KMS-11 (cell line): Measurements from ENCODE around the gene GPN2.

Source experiments
- H2AFZ ChIP-seq: fragments of 200-600 bp; sonication (generic); 2 replicates; pipeline ENCODE4 v1.6.1; 2016; ENCODE audit warnings: antibody characterized with exemption, mixed run types, low read depth
- H3K27ac ChIP-seq: fragments of 200-600 bp; sonication (generic); 2 replicates; pipeline ENCODE4 v1.6.1; 2016; ENCODE audit warnings: mild to moderate bottlenecking, mixed run types
- H3K27me3 ChIP-seq: fragments of 200-600 bp; sonication (generic); 2 replicates; pipeline ENCODE4 v1.6.1; 2017; ENCODE audit warnings: mild to moderate bottlenecking, low read depth, mixed run types, moderate library complexity; ENCODE audit not compliant: insufficient read depth
- H3K36me3 ChIP-seq: fragments of 200-600 bp; sonication (generic); 2 replicates; pipeline ENCODE4 v1.6.1; 2017; ENCODE audit warnings: mild to moderate bottlenecking, mixed run types; ENCODE audit not compliant: insufficient read depth
- H3K4me1 ChIP-seq: fragments of 200-600 bp; sonication (generic); 2 replicates; pipeline ENCODE4 v1.6.1; 2016; ENCODE audit warnings: mild to moderate bottlenecking, low read depth, mixed run types; ENCODE audit not compliant: poor library complexity, severe bottlenecking
- H3K4me2 ChIP-seq: fragments of 200-600 bp; sonication (generic); 2 replicates; pipeline ENCODE4 v1.7.0; 2016; ENCODE audit warnings: mild to moderate bottlenecking, mixed run types
- H3K4me3 ChIP-seq: fragments of 200-600 bp; sonication (generic); IDR thresholded peaks from 2 replicates; pipeline ENCODE4 v1.6.1; 2017; ENCODE audit warnings: low read depth, low read length, mixed read lengths; ENCODE audit not compliant: insufficient read depth
- H3K79me2 ChIP-seq: fragments of 200-600 bp; sonication (generic); 2 replicates; pipeline ENCODE4 v1.6.1; 2016; ENCODE audit warnings: low read depth, mixed run types; ENCODE audit not compliant: insufficient read depth
- H3K9ac ChIP-seq: fragments of 200-600 bp; sonication (generic); 2 replicates; pipeline ENCODE4 v1.6.1; 2016; ENCODE audit warnings: mild to moderate bottlenecking, mixed run types
- H4K20me1 ChIP-seq: fragments of 200-600 bp; sonication (generic); 2 replicates; pipeline ENCODE4 v1.6.1; 2016; ENCODE audit warnings: mild to moderate bottlenecking, mixed run types; ENCODE audit not compliant: insufficient read depth
- CTCF ChIP-seq: fragments of 200-600 bp; sonication (generic); conservative IDR thresholded peaks from 2 replicates; pipeline ENCODE4 v1.6.1; 2017; ENCODE audit warnings: low read depth, mild to moderate bottlenecking, antibody characterized with exemption, low read length, moderate library complexity, mixed read lengths

GPN2 gene

GRCh38 chr1:26909951-26910342, 19.9 kb upstream of the GPN2 start:
- no peaks in the 10 kb centered on the region for H3K27me3 ChIP-seq
- H2AFZ ChIP-seq = no peak overlapping the region
- no peaks in the 10 kb centered on the region for H3K36me3 ChIP-seq
- H3K27ac ChIP-seq = no peak overlapping the region
- no peaks in the 10 kb centered on the region for H3K79me2 ChIP-seq
- H4K20me1 ChIP-seq = no peaks in the 10 kb centered on the region
- H3K9ac ChIP-seq = no peak overlapping the region
- H3K4me2 ChIP-seq = no peak overlapping the region
- no peak overlapping the region for H3K4me3 ChIP-seq
- H3K4me1 ChIP-seq = no peaks in the 10 kb centered on the region
- TF ChIP-seq CTCF = no peak

- Histone ChIP-seq H3K79me2 (no peaks in the 10 kb centered on the region), H3K4me3 (no peak overlapping the region), H3K27ac (no peak overlapping the region), H3K4me1 (no peaks in the 10 kb centered on the region), H3K27me3 (no peaks in the 10 kb centered on the region), H3K9ac (no peak overlapping the region), H2AFZ (no peak overlapping the region), H3K4me2 (no peak overlapping the region), H3K36me3 (no peaks in the 10 kb centered on the region), H4K20me1 (no peaks in the 10 kb centered on the region)
- no peak for TF ChIP-seq CTCF
Measured at GRCh38 chr1:26907071-26907917, 17.2 kb upstream of the GPN2 start.

GRCh38 chr1:26900815-26901511, 10.9 kb upstream of the GPN2 start:
- H3K4me3 ChIP-seq = peak overlapping the region; percentile 91
- peak overlapping the region; percentile 64; the same call in 1 of the 2 replicates for H3K27ac ChIP-seq
- no peaks in the 10 kb centered on the region for H4K20me1 ChIP-seq
- H3K4me2 ChIP-seq = peak overlapping the region; percentile 75
- no peak for TF ChIP-seq CTCF
- peak overlapping the region; percentile 85 for H3K9ac ChIP-seq
- H3K79me2 ChIP-seq = peaks cover 15% of the 10 kb centered on the region
- peaks cover 17% of the 10 kb centered on the region for H3K4me1 ChIP-seq
- H3K27me3 ChIP-seq = no peaks in the 10 kb centered on the region
- H2AFZ ChIP-seq = peak overlapping the region; percentile 91
- H3K36me3 ChIP-seq = no peaks in the 10 kb centered on the region

- peaks cover 17% of the 10 kb centered on the region for H3K4me1 ChIP-seq
- H3K4me2 ChIP-seq = peak within 1 kb of the TSS; percentile 75
- TF ChIP-seq CTCF = no peak
- no peaks in the 10 kb centered on the region for H3K36me3 ChIP-seq
- H3K4me3 ChIP-seq = peak within 1 kb of the TSS; percentile 94
- H3K79me2 ChIP-seq = peaks cover 15% of the 10 kb centered on the region
- H3K27ac ChIP-seq = peak within 1 kb of the TSS; percentile 64
- no peaks in the 10 kb centered on the region for H3K27me3 ChIP-seq
- H4K20me1 ChIP-seq = no peaks in the 10 kb centered on the region
- peak within 1 kb of the TSS; percentile 85 for H3K9ac ChIP-seq
- peak within 1 kb of the TSS; percentile 91 for H2AFZ ChIP-seq
Measured at GRCh38 chr1:26900001-26900814, 10.1 kb upstream of the GPN2 start, which contains the start of gene GPATCH3. Gene GPATCH3, minus strand, starts transcription at chr1:26900467. Its CDS starts 25 bp downstream, at chr1:26900442.
